Measurements from ENCODE around the gene GLTP.

- no peak for TF ChIP-seq NFE2L1 (CRISPR knock-in tag; IDR thresholded peaks at IDR 0.05)
- no peak for TF ChIP-seq CREB1 (CRISPR knock-in tag; IDR thresholded peaks at IDR 0.05)
- TF ChIP-seq USF1 (CRISPR knock-in tag; IDR thresholded peaks at IDR 0.05), result no peak
- no peak for TF ChIP-seq CTCF (IDR thresholded peaks at IDR 0.05)
- TF ChIP-seq USF2 (CRISPR knock-in tag; IDR thresholded peaks at IDR 0.05), result no peak
- no peak for TF ChIP-seq NR2C2 (CRISPR knock-in tag; IDR thresholded peaks at IDR 0.05)
- no peak for TF ChIP-seq PREB (CRISPR knock-in tag; IDR thresholded peaks at IDR 0.05; ENCODE audit: borderline replicate concordance)
- no peak for TF ChIP-seq FOXJ3 (CRISPR knock-in tag; IDR thresholded peaks at IDR 0.05; ENCODE audit: borderline replicate concordance)
These were observed 76.7 kb downstream of the GLTP start for GRCh38 chr12:109803678-109804077.

All from WTC11 (cell line).